ENCODE results near the gene FNTB.
"Not testable (repeated sequence)": the region's sequence is repeated elsewhere in the genome, so short reads cannot be mapped to it uniquely, and the experiment has no call there.

FNTB gene

DNA sequence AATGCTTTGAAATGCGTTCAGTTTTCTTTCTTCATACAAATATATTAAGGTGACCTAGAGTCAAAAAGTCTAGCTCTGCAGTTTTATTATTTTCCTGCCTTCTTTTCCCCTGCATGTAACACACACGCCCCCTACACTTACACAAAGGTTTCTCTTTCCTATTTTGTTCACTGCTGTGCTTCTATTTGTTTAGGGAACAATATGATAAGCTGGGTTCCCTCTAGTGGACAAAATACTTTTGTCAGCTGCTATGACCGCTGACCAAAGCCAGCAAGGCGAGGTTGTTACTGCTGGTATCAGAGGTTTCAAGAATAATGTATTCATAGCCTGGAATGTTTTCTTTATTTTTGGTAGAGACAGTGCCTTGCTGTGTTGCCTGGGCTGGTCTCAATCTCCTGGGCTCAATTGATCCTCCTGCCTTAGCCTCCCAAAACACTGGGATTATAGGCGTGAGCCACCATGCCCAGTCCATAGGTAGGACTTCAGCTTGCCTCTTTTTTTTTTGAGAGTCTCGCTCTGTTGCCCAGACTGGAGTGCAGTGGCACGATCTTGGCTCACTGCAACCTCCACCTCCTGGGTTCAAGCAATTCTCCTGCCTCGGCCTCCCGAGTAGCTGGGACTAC is 33.4 kb downstream of the FNTB start:
- no peak for DNase-seq

DNA sequence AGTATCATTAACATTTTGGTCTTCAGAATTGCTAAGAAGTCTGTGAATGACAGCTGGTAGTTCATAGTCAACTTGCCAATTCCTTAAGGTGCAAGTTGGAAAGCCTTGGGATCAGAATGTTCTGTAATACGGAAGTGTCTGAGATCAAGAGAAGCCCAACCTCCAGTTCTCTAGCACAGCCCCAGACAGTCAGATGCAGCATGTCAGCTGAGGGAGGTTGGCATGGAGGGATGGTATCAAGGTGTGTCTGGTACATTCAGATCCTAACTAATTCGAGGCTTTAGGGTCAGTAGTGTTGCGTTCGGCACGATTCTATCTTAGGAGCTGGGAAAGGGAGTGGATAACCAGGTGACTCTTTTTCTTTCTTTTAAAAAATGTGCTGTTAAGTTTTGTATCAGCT is 38.3 kb downstream of the FNTB start:
- DNase-seq = no peak

DNA sequence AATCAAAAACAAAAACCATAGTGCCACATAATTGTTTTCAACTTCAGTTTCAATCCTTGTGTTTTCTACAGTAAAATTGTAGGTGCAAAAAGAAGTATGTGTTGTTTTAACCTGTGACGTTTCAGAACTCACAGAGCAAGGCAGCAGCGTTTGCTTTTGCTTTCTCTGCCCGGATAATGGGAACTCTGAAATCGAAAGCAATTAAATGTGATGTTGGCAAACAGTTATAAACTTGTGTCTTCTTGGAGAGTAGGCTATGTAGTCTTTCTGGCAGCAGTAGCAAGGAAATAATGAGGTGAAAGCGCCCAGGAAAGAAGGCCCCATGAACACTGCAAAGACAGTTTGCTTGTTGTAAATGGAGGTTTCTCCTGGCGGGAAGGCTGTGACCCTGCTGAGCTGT is 39.1 kb downstream of the FNTB start:
- DNase-seq = no peak

DNA sequence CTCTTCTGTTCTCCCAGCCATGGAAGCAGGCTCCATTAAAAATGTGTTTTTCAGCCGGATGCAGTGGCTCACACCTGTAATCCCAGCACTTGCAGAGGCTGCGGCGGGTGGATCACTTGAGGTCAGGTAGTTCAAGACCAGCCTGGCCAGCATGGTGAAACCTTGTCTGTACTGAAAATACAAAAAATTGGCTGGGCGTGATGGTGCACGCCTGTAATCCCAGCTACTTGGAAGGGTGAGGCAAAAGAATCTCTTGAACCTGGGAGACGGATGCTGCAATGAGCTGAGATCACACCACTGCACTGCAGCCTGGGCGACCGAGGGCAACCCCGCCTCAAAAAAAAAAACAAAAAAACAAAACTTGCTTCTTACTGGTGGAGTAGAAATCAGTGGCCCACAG is 39.8 kb downstream of the FNTB start:
- no peak for DNase-seq

DNA sequence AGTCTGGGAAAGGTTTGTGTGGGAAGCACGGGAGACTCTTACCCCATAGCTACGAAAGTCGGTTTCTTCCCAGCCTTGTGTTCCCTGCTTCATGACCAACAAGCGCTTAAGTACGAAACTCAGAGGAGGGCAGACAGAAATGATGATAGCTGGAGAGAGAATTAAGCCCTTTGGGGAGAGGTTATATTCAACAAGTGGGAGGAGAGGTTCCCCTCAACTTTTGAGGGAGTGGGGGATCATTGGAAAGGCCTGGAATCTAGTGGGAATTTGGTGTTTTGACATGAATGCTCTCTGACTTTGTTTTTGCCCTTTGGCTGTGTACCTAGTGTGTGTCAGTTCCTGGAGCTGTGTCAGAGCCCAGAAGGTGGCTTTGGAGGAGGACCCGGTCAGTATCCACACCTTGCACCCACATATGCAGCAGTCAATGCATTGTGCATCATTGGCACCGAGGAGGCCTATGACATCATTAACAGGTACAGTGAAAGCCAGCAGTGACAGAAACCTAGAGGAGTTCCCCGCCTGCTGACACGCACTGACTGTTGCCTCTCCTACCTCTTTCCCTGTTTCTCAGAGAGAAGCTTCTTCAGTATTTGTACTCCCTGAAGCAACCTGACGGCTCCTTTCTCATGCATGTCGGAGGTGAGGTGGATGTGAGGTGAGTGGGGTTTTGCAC is 40.6 kb downstream of the FNTB start:
- no peak for DNase-seq

DNA sequence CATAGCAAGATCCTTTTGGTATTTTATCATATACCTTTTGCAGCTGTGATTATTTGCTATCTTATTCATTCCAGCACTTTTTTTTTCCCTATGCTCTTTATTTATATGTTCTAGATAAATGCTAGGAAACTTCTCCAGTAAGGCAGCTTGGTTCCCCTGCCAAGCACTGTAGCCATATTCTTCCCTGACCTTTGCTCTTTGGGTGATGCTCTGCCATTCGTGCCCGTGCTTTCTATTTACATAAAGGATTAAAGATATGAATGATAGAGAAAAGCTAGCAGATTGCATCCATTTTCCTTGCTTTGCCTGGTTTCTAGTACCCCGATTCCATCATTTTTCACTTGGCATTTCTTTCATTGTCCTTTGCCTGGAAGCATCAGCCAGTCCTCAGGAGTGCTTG is 42.2 kb downstream of the FNTB start:
- no peak for DNase-seq

DNA sequence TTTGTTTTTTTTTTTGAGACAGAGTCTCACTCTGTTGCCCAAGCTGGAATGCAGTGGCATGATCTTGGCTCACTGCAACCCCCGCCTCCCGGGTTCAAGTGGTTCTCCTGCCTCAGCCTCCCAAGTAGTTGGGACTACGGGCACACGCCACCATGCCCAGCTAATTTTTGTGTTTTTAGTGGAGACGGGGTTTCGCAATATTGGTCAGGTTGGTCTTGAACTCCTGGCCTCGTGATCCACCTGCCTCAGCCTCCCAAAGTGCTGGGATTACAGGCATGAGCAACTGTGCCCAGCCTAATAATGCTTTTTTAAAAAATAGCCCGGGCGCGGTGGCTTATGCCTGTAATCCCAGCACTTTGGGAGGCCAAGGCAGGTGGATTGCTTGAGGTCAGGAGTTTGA is 44.6 kb downstream of the FNTB start:
- not testable (repeated sequence) for DNase-seq

DNA sequence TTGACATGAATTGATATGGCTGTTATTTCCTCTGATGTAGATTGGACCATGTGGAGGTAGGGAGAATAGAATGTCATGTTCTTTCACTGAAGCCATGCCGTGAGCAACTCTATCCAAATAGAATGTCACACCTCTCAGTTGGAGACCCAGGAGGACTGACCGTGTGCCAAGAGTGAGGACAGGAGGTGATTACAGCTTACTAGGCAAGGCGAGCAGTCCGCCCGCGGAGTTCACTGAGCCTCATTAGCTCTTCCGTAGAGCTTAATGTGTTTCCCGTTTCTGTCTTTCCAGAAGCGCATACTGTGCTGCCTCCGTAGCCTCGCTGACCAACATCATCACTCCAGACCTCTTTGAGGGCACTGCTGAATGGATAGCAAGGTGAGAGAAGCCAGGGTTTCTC is 45.6 kb downstream of the FNTB start:
- DNase-seq = no peak

DNA sequence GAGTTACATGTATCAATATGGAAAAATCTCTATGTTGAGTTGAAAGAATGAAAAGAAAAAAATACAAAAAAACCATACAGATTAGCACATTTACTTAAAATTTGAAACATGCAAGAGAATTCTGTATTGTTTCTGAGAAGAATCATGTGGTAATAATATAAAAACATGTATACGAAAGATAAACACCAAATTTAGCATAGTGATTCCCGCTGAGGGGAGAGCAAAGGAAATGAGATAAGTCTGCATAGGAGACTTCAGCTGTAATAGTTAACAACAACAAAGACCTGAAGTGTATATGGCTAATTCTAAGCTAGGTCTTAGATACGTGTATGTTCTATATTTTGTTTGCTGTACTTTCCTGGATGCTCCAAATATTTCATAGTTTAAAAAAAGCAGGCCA is 46.5 kb downstream of the FNTB start:
- no peak for DNase-seq

DNA sequence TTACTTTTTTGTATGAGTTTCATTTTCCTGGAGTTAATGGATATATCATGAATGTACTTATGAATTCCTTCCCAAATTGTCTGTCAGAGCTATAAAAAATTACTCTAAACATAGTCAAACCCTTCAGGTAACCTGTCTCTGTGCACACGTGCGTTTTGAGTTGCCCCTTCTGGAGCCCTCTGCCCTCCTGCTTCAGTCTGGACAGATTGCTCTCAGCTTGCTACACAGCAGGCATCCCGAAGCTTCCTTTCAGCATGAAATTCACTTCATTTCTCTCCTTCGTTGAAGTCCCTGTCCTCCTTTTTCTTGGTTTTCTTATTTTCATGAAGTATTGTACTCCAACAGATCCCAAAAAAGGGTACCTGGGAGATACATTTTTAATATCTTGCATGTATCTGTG is 47.3 kb downstream of the FNTB start:
- no peak for DNase-seq

DNA sequence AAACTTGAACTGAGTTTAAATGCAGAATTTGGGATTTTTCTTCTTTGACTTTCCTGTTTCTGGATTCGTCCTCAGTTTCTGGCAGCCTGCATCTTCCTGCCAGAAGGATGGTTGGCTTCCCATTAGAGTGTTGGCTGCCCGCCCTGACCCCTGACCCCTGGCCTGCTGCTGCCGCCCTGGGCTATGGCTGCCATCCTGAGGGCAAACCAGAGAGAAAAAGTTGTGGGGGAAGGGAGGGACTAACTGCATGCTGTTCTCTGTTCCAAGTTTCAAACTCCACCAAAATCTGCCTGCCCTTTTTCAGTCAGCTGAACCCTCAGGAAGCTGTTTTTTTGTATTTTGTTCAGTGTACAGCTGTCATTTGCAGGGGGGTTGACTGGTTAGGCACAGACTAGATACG is 48.4 kb downstream of the FNTB start:
- no peak for DNase-seq

DNA sequence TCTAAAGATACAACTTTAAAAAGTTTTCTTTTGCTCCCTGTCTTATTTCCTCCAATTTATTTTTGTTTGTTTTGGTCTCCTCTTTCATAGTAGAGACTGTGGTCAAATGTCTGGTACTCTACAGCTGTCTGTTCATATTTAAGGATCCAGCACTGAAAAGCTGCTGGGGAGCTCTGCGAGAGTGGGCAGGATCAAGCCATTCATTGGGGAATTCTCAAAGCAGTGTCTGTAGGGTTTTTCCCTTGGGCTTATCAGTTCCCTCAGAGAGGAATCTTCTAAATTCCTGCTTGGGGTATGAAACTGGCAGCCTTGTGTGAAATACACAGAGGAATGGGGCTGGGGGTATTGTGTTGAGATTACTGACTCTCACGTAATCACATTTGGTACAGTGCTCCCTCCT is 52.3 kb downstream of the FNTB start:
- no peak for DNase-seq

DNA sequence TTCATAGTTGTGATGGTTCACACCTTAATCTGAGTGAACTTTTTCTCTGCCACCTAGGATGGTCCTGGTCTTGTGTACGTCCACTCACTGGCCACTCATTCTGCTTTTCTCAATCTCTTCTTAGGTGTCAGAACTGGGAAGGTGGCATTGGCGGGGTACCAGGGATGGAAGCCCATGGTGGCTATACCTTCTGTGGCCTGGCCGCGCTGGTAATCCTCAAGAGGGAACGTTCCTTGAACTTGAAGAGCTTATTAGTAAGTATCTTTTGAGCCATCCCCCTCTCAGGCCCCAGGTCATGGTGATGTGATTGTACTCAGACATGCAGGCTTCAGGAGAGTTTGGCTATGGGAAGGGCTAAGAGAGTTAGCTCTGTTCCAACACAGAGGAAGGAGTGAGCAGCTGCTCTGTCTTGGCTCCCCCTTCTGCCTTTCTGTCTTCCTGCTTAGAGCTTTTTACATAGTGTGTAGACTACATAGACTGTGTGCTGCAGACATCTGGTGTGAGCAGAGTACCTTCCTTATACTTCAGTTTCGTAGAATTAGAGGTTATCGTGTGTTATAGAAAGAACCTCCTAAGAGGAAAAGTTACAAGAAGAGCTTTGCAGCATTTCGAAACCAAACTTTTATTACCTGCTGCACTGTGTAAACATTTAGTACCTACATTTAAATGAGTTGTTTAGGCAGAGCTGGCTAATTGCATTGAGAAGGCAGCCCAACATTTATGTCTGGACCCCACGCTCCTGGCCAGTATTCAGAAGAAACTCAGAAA is 54.2 kb downstream of the FNTB start:
- DNase-seq = no peak

DNA sequence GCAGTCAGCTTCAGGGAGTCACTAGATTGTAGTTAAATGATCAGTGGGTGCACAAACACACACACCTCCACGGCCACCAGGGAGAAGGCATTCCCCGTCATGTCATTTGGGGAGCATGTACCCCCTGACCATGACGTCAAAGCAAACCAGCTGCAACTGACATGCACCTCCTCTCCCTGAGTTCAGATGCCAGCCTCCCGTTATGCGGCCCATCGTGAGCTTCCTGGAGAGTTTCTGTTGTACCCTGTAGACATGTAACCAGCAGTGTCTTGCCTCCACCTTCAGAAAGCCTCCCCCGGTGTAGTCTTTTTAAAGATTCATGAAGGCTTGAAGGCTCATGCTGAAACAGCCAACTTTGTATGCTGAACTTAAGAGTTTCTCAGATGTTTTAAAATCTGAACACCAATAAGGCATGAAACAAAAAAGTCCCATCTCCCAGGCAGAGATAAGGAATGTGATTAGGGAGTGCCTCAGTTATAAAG is 54.8 kb downstream of the FNTB start:
- DNase-seq = no peak

DNA sequence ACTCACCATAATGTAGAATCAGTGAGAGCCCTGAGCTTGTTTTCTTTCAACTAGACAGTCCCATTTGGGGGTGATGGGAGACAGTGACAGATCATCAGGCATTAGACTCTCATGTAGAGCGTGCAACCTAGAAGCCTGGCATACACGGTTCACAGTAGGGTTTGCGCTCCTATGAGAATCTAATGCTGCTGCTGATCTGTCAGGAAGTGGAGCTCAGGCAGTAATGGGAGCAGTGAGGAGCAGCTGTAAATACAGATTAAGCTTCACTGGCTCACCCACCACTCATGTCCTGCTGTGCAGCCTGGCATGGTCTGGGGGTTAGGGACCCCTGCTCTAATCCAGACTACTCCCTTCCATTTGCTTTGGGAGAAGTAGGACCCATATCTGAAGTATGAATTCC is 55.6 kb downstream of the FNTB start:
- no peak for DNase-seq

DNA sequence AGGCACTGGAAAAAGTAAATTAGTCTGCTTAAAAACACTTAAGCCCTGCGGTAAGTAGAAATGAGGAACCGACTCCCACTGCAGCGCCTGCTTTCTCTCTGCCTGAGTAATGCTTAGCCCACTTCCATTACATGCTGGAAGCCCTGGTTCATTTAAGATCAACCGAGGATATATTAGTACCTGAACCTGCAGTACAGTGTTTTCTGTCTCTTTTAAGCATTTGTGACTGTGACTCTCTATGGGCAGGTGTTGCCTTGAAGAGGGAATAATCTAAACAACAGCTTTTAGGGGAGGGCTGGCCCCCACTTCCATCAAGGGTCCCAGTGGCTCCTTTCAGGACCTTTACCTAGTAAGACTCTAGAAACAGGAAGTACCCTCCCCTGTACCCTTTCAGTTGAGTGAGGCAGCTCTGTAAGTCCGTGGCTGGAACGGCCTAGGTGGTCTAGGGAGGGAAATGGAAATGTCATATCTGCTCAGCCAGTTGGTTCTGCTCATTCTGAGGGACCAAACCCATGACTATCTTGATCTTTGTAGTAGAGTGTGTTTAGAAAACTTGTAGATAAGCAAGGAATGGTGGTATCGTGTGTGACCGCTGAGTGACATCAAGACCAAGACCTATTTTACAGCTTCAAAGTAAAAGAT is 56.2 kb downstream of the FNTB start:
- no peak for DNase-seq

DNA sequence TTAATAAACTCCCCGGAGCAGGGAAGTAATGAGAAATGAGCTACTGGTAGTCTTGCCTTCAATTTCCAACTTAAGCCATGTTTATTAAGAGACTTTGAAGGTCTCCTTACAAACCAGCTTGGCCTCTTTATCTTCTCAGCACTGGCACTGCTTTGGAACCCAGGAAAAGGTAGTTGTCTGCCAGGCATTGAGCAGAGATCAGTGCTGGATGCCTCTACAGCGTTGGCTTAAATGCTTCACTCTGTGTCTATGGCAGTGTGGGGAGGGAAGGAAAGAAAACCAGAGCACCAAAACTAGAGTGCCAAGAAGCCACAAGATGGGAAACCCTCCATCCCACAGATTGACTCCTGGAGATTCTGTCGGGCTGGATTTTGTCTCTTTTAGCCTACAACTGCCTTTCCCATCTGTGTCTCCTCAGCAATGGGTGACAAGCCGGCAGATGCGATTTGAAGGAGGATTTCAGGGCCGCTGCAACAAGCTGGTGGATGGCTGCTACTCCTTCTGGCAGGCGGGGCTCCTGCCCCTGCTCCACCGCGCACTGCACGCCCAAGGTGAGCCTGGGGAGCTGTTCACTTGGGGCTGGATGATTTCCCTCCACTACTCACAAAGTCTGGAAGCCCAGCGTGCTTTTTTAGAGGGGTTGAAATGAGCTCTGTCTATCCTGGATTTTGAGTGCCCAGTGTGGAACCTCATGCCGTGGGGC is 57.3 kb downstream of the FNTB start:
- no peak for DNase-seq

DNA sequence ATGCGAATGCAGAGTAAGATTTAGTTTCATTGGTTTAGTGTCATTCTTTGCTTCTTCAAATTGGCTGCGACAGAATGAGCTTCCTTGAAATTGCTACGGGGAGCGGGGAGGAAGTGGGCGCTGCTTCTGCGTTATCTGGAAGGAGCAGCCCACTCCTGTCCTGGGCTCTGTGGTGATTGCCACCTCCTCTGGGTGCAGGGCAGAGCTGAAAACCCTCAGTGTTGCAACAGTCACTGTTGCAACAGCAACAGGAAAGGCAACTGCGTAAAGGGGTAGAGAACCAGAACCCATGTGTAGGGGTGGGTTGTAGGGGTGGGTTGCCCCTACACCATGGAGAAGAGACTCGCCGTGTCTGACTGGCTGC is 57.9 kb downstream of the FNTB start:
- DNase-seq = no peak

DNA sequence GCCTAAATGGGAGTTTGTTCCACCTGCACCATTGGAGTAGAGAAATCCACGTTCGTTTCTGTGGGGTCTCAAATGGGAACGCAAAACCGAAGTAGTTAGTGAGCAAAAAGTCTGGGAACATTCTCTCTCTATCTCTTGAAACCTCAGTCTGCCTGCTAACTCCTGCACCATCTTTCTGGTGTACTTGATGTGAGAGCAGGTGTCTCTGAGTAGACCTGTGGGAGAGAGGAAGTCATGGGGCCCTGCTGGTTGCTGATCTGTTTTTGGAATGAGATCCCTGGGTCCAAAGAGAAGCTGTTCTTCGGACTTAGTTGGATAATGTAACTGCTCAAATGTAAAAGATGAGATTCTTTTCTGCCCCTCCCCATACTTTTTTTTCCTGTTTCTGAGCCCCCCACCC is 58.3 kb downstream of the FNTB start:
- no peak for DNase-seq

DNA sequence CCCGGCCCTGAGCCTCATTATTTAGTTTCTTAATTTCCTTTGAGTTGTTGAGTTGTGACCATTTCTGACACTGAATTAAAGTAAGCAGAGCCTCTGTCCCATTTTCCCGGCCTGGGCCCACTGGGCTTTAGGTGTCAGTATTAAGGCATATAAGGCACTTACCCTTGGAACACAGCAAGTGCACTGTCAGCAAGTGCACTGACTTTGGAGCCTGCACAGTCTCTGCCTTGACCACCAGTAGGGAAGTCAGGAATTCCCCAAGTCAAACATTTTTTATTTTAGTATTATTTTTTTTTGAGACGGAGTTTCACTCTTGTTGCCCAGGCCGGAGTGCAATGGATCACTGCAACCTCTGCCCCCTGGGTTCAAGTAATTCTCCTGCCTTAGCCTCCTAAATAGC is 59.0 kb downstream of the FNTB start:
- DNase-seq = no peak

DNA sequence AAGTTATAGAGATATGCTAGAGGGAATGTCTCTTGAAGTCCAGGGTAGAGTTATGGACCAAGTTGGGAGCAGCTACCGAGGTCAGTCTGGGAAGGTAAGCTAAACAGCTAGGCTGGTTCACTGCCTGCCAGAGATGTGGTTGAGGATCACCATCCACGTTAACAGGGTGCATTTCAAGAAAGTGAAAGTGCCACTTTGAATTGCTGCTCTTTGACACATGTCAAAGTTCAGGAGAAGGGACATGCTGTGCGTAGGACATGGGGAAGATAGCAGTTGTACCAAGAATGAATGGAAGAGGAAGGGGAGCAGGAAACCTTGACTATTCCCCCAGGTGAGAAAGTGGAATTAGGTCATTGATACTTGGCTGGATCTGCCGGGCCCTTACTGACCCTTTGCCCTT is 66.1 kb downstream of the FNTB start:
- DNase-seq = no peak

DNA sequence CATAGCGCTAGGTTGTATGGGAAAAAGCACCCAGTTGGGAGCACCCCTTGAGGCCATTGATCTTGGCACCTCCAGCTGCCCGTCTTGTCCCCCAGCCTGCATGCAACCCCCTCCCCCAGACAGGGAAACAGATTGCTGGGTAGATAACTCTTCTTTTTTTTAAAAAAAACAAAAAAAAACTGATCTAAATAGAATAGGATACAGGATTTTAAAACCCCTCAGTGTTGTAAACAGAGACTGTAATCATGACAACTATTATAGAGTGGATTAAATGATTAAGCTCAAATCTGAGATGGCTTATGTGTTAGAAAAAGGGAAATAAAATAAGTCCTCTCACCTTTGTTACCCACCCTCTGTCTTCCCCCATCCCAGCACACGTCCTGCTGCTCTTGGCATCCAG is 66.8 kb downstream of the FNTB start:
- no peak for DNase-seq

DNA sequence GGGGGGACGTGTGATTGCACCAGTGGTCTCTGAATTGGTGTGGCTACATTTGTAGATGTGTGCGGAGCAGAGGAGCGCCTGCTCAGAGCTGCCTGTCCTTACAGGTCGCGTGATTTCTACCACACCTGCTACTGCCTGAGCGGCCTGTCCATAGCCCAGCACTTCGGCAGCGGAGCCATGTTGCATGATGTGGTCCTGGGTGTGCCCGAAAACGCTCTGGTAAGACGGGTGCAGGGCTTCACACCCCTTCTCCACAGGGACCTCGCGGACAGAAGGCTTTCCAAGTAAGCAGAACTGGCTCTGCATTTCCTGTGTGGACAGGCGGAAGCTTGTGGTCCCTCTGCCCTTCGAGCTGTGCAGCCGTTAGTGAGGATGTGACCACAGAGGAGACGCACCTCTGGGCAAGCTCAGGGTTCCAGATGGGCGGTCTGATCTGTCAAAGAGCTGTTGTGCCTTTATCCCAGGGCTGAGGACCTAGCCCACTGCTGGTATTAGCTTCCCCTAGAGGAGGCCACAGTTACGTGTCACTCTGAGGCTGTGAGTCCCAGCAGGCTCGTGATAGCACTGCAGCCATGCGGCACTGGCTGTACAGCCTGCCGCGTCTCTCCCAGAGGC is 67.9 kb downstream of the FNTB start:
- DNase-seq = no peak

Data from cortex of kidney (tissue), 1 donor.